Lung (tissue), 12 donors: ENCODE measurements around the gene ZNF148. TPM values are rescaled to one million over a fixed set of nuclear protein-coding genes. Genes with fewer than 3 reads are reported as not detected.

ENCODE experiments used
- ATAC-seq: fragments of 200-7000 bp; cut with Tn5 transposase; one replicate; pipeline ENCODE4 v1.9.1; 2020; ENCODE audit warnings: moderate number of reproducible peaks; ENCODE audit not compliant: insufficient read depth, low FRiP score
- DNase-seq, 3 donors: peaks; one replicate each; pipeline ENCODE4 v3.0.0-alpha.2; 2013 to 2017
- H3K27ac ChIP-seq, 2 donors: one replicate each; pipeline ENCODE4 v1.5.1; 2013; ENCODE audit warnings: mild to moderate bottlenecking in 2 of 2, moderate library complexity in 2 of 2, control low read depth in 1 of 2, inconsistent platforms in 1 of 2, low read depth in 1 of 2, low read length in 1 of 2
- H3K27me3 ChIP-seq, 3 donors: one replicate each; pipeline ENCODE4 v1.5.1; 2013; ENCODE audit warnings: low read length in 2 of 3; ENCODE audit not compliant: control insufficient read depth in 3 of 3, insufficient read depth in 3 of 3
- H3K36me3 ChIP-seq, 4 donors: one replicate each; pipeline ENCODE4 v1.5.1; 2013; ENCODE audit warnings: low read length in 4 of 4, mild to moderate bottlenecking in 1 of 4, moderate library complexity in 1 of 4; ENCODE audit not compliant: control insufficient read depth in 4 of 4, insufficient read depth in 4 of 4
- H3K4me1 ChIP-seq, 5 donors: one replicate each; pipeline ENCODE4 v1.5.1; 2013; ENCODE audit warnings: low read length in 5 of 5, mild to moderate bottlenecking in 2 of 5, moderate library complexity in 1 of 5; ENCODE audit not compliant: control insufficient read depth in 5 of 5, insufficient read depth in 5 of 5
- H3K4me3 ChIP-seq: one replicate; pipeline ENCODE4 v1.5.1; 2013; ENCODE audit warnings: mild to moderate bottlenecking, control low read depth, moderate library complexity
- H3K9ac ChIP-seq, 2 donors: one replicate each; pipeline ENCODE4 v1.5.1; 2013; ENCODE audit warnings: low read length in 2 of 2, control low read depth in 1 of 2; ENCODE audit not compliant: insufficient read depth in 1 of 2
- H3K9me3 ChIP-seq, 4 donors: one replicate each; pipeline ENCODE4 v1.5.1; 2013; ENCODE audit warnings: low read length in 3 of 4, mild to moderate bottlenecking in 1 of 4, moderate library complexity in 1 of 4; ENCODE audit not compliant: control insufficient read depth in 4 of 4, insufficient read depth in 3 of 4
- WGBS, 2 donors: extraction: QIAGEN DNeasy Blood & Tissue Kit; methylation state at CpG; one replicate each; pipeline ENCODE4 v1.1.7; 2013; 5-methylcytosine and 5-hydroxymethylcytosine counted together
- polyA plus RNA-seq, 2 donors: library from polyadenylated mRNA; stranded (reverse); fragments of 200-250 nt; gene quantifications; one replicate each; pipeline ENCODE4 v1.2.1, GENCODE V29; 2013
- total RNA-seq, 2 donors: library from RNA; depleted of rRNA in 1 of 2; stranded (reverse); fragments of >200 nt in 1 of 2; gene quantifications; one replicate each; pipeline ENCODE4 v1.2.1, GENCODE V29; 2014 to 2021
- TF ChIP-seq, protein P1 (sequence below): IDR thresholded peaks from 2 replicates; pipeline ENCODE4 v1.5.1; 2012; ENCODE audit warnings: mild to moderate bottlenecking; ENCODE audit errors: control extremely low read depth, extremely low read depth
- donor health status: control.
- donor health status: control.
- donor health status: Bipolar disorder and iron deficiency.
- donor health status: healthy.
- donor health status: DM: yes; HTN: yes; CAD: no.

ZNF148 gene
- total and polyA plus RNA-seq, 4 donors, result 3.5 to 46.2 (median 20.4) TPM

DNA sequence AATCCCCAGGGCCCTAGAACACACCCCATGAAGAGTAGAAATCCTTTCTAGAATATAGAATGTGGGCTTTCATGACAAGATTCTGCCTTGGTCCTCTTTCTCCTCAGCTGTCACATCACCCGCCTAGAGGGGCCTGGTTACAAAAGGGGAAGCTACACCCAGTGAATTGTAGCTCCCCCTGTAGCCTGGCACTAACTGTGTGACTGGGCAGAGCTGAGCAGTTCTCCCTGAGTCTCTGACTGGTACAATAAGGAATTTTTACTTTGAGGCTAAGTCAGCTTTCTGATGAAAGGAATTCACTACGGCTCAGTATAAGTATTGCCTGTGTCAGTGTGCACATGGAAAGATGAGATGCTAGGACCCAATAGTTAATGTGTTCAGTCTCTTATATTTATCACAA lies 28.7 kb upstream of the ZNF148 start:
- Histone ChIP-seq H3K9me3 (no peaks in the 10 kb centered on the region), H3K4me3 (no peak overlapping the region), H3K36me3 (no peaks in the 10 kb centered on the region), H3K27ac (no peak overlapping the region), H3K9ac (no peak overlapping the region), H3K27me3 (no peaks in the 10 kb centered on the region), H3K4me1 (no peaks in the 10 kb centered on the region)
- TF ChIP-seq, protein P1, sequence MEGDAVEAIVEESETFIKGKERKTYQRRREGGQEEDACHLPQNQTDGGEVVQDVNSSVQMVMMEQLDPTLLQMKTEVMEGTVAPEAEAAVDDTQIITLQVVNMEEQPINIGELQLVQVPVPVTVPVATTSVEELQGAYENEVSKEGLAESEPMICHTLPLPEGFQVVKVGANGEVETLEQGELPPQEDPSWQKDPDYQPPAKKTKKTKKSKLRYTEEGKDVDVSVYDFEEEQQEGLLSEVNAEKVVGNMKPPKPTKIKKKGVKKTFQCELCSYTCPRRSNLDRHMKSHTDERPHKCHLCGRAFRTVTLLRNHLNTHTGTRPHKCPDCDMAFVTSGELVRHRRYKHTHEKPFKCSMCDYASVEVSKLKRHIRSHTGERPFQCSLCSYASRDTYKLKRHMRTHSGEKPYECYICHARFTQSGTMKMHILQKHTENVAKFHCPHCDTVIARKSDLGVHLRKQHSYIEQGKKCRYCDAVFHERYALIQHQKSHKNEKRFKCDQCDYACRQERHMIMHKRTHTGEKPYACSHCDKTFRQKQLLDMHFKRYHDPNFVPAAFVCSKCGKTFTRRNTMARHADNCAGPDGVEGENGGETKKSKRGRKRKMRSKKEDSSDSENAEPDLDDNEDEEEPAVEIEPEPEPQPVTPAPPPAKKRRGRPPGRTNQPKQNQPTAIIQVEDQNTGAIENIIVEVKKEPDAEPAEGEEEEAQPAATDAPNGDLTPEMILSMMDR, result no peak
- ATAC-seq, result no peak
- 69 to 86% methylated on average over 2 of the region's 2 CpGs for WGBS, 2 donors
- no peak for DNase-seq

- no peak for ATAC-seq
- no peak for DNase-seq
- Histone ChIP-seq H3K4me1 (no peaks in the 10 kb centered on the region), H3K36me3 (no peaks in the 10 kb centered on the region), H3K4me3 (no peak overlapping the region), H3K27ac (no peak overlapping the region), H3K27me3 (no peaks in the 10 kb centered on the region), H3K9me3 (no peaks in the 10 kb centered on the region), H3K9ac (no peak overlapping the region)
- 88 to 95% methylated on average over 2 of the region's 2 CpGs for WGBS, 2 donors
- TF ChIP-seq, protein P1, result no peak
These were observed 27.5 kb upstream of the ZNF148 start for GRCh38 chr3:125402639-125403038.

DNA sequence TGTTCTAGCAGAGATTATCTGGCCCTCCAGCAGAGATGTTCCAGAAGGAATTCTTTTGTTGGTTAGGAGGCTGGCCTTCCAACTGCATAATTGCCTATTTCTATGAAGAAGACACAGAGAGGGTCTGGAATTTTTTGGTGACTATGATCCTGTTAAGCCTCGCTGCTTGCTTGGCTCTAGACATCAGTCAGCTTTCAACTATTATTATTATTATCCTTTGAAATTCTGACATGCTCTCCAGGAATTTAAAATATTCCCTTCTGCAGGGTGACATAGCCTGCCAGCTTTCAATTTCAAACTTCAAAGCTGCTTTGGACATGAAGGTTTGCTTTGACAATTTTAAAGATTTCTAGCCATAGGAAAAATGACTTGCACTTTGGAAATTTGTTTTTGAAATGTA lies 26.3 kb upstream of the ZNF148 start:
- H3K4me1 ChIP-seq, result no peaks in the 10 kb centered on the region
- H3K27me3 ChIP-seq, result peaks cover 0 to 2% (median 0%) of the 10 kb centered on the region in 3 donors
- H3K36me3 ChIP-seq, result no peaks in the 10 kb centered on the region
- H3K27ac ChIP-seq, result no peak overlapping the region
- TF ChIP-seq, protein P1, result no peak
- WGBS, 2 donors, result 62 to 93% methylated on average over 1 of the region's 1 CpG
- no peak overlapping the region for H3K9ac ChIP-seq
- H3K4me3 ChIP-seq, result no peak overlapping the region
- DNase-seq (no peak), ATAC-seq (no peak)
- no peaks in the 10 kb centered on the region for H3K9me3 ChIP-seq

GRCh38 chr3:125398952-125399351 lies 23.8 kb upstream of the ZNF148 start:
- TF ChIP-seq, protein P1, result no peak
- no peak overlapping the region for H3K4me3 ChIP-seq
- H3K36me3 ChIP-seq, result no peaks in the 10 kb centered on the region
- no peak overlapping the region for H3K9ac ChIP-seq
- H3K9me3 ChIP-seq, result no peaks in the 10 kb centered on the region
- 26 to 58% methylated on average over 1 of the region's 1 CpG for WGBS, 2 donors
- H3K27me3 ChIP-seq, result peaks cover 0 to 2% (median 0%) of the 10 kb centered on the region in 3 donors
- DNase-seq (no peak), ATAC-seq (no peak)
- no peaks in the 10 kb centered on the region for H3K4me1 ChIP-seq
- H3K27ac ChIP-seq, result no peak overlapping the region
